HepG2 (cell line): ENCODE data around the gene DDX19B. TPM values are rescaled to one million over a fixed set of nuclear protein-coding genes. Genes with fewer than 3 reads are reported as not detected.

Experiments used
- AKAP8 ChIP-seq: sonication (generic); formaldehyde crosslinking; IDR thresholded peaks from 2 replicates; pipeline ENCODE4 v1.5.1; 2020; ENCODE audit warnings: mild to moderate bottlenecking, missing genetic modification reagents
- CREM ChIP-seq, 2 experiments: sonication (generic) in 1 of 2; formaldehyde crosslinking in 1 of 2; IDR thresholded peaks; 2 replicates each; pipeline versions ENCODE4 v1.4.0 to v1.6.1; 2016 to 2020; ENCODE audit warnings: antibody characterized with exemption in 1 of 2, mild to moderate bottlenecking in 1 of 2, missing genetic modification reagents in 1 of 2
- HMGA1 ChIP-seq: sonication (generic); formaldehyde crosslinking; conservative IDR thresholded peaks from 2 replicates; pipeline ENCODE4 v1.4.0; 2020; ENCODE audit warnings: missing genetic modification reagents
- ISX ChIP-seq: sonication (generic); formaldehyde crosslinking; conservative IDR thresholded peaks from 2 replicates; pipeline ENCODE4 v1.5.0; 2020; ENCODE audit warnings: missing genetic modification reagents
- KDM1A ChIP-seq: IDR thresholded peaks from 2 replicates; pipeline ENCODE4 v1.6.1; 2016; ENCODE audit warnings: missing compliant biosample characterization
- NAIF1 ChIP-seq: sonication (generic); formaldehyde crosslinking; IDR thresholded peaks from 2 replicates; pipeline ENCODE4 v1.5.0; 2020; ENCODE audit warnings: mild to moderate bottlenecking, missing genetic modification reagents, borderline replicate concordance
- POLR2AphosphoS2 ChIP-seq: IDR thresholded peaks from 2 replicates; pipeline ENCODE4 v1.6.1; 2011; ENCODE audit warnings: low read depth, low read length, improper control_type of control experiment
- REXO4 ChIP-seq: sonication (generic); formaldehyde crosslinking; IDR thresholded peaks from 2 replicates; pipeline ENCODE4 v1.8.0; 2022; ENCODE audit warnings: missing genetic modification reagents, mild to moderate bottlenecking, borderline replicate concordance
- SAFB2 ChIP-seq: sonication (generic); formaldehyde crosslinking; IDR thresholded peaks from 2 replicates; pipeline ENCODE4 v1.5.1; 2020; ENCODE audit warnings: missing genetic modification reagents, low read depth, mild to moderate bottlenecking, borderline replicate concordance
- SRSF4 ChIP-seq: fragments of 200-400 bp; formaldehyde crosslinking; IDR thresholded peaks from one replicate; pipeline ENCODE4 v1.6.1; 2018; ENCODE audit warnings: mild to moderate bottlenecking, low read depth, low read length, moderate library complexity; ENCODE audit not compliant: poor library complexity, severe bottlenecking
- ZMAT3 ChIP-seq: sonication (generic); formaldehyde crosslinking; conservative IDR thresholded peaks from 2 replicates; pipeline ENCODE4 v1.7.0; 2021; ENCODE audit warnings: missing genetic modification reagents
- ZNF205 ChIP-seq: IDR thresholded peaks from 2 replicates; pipeline ENCODE4 v1.6.1; 2018; ENCODE audit warnings: missing biosample characterization, missing genetic modification reagents
- ZNF44 ChIP-seq: sonication (generic); formaldehyde crosslinking; IDR thresholded peaks from 2 replicates; pipeline ENCODE4 v1.5.1; 2020; ENCODE audit warnings: mild to moderate bottlenecking, missing genetic modification reagents
- ZNF530 ChIP-seq: sonication (generic); formaldehyde crosslinking; IDR thresholded peaks from 2 replicates; pipeline ENCODE4 v1.5.0; 2020; ENCODE audit warnings: low read depth, mild to moderate bottlenecking, missing genetic modification reagents
- polyA plus RNA-seq, 8 experiments: library from polyadenylated mRNA; depleted of rRNA in 3 of 8; stranded (reverse) in 7 of 8; unstranded in 1 of 8; fragments of >200 nt; fragmentation: Illumina TruSeq in 4 of 8; extraction: Trizol in 4 of 8; gene quantifications; 2 replicates each; pipeline versions ENCODE4 v1.2.1 to v1.2.3, GENCODE V29; 2011 to 2016; ENCODE audit warnings: low read depth in 4 of 8, missing spikeins in 1 of 8, mixed read lengths in 1 of 8; ENCODE audit not compliant: insufficient read depth in 1 of 8
- total RNA-seq, 5 experiments: library from RNA; depleted of rRNA; stranded (reverse); fragments of >200 nt; fragmentation: Illumina TruSeq; extraction: Trizol; gene quantifications; 2 replicates each; pipeline ENCODE4 v1.2.3, GENCODE V29; 2016; ENCODE audit warnings: low read depth in 1 of 5
- TF ChIP-seq, protein P1 (sequence below): conservative IDR thresholded peaks from 2 replicates; pipeline ENCODE4 v1.6.1; 2018; ENCODE audit warnings: missing genetic modification reagents
- TF ChIP-seq, protein P2 (sequence below): sonication (generic); formaldehyde crosslinking; IDR thresholded peaks from 2 replicates; pipeline ENCODE4 v1.4.0; 2020; ENCODE audit warnings: missing genetic modification reagents
- TF ChIP-seq, protein P3 (sequence below): sonication (generic); formaldehyde crosslinking; IDR thresholded peaks from 2 replicates; pipeline ENCODE4 v1.5.0; 2020; ENCODE audit warnings: mild to moderate bottlenecking, missing genetic modification reagents, borderline replicate concordance
- TF ChIP-seq, protein P4 (sequence below): sonication (generic); formaldehyde crosslinking; IDR thresholded peaks from 2 replicates; pipeline ENCODE4 v1.4.0; 2020; ENCODE audit warnings: missing genetic modification reagents

DDX19B gene
- total and polyA plus RNA-seq, 2 of the 13 experiments (the other 11 are each of a cell fraction or from before 2014, with no cell fraction given): 36.2 to 40.0 TPM

DNA sequence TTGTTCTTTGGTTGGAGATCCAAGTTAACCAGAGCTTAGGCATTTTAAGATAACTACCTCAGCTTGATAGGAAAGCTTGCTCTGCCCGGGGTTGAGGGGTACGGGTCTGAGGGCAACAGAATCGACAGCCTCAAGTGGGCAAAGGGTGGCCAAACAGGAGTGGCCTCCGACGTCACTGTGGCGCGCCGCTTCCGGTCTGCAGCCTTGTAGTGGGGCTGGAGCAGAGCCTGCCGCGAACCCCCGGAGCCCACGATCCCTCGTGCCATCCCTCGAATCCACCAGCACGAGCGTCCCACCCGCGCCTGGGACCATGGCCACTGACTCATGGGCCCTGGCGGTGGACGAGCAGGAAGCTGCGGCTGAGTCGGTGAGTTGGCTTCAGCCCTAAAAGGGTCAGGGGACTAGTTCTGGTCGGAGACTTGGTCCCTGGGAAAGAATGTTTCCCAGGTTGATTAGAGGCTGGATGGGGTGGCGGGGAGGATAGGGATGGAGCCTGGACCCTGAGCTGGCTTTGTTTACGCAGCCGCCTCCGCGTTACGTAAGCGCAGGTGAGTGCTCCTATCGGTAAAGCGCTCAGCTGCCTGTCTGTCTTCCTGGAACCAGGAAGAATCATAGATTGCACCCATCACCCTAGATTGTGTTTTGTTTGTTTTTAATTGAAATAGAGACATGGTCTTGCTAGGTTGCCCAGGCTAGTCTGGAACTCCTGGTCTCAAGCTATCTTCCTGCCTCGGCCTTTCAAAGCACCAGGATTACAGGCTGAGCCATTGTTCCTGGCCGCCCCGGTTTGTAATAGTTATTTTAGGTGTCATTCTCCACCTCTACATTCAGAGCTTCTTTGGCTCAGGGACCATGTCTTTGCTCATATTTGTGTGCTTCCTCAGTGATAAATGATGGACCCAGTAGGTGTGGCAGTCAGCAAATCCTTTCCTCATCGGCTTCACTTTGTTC lies at the start of gene DDX19B (continued):
- TF ChIP-seq, protein P1, sequence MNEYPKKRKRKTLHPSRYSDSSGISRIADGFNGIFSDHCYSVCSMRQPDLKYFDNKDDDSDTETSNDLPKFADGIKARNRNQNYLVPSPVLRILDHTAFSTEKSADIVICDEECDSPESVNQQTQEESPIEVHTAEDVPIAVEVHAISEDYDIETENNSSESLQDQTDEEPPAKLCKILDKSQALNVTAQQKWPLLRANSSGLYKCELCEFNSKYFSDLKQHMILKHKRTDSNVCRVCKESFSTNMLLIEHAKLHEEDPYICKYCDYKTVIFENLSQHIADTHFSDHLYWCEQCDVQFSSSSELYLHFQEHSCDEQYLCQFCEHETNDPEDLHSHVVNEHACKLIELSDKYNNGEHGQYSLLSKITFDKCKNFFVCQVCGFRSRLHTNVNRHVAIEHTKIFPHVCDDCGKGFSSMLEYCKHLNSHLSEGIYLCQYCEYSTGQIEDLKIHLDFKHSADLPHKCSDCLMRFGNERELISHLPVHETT: peak; percentile 61; the same call in 1 of the 2 replicates
- TF ChIP-seq, protein P2, sequence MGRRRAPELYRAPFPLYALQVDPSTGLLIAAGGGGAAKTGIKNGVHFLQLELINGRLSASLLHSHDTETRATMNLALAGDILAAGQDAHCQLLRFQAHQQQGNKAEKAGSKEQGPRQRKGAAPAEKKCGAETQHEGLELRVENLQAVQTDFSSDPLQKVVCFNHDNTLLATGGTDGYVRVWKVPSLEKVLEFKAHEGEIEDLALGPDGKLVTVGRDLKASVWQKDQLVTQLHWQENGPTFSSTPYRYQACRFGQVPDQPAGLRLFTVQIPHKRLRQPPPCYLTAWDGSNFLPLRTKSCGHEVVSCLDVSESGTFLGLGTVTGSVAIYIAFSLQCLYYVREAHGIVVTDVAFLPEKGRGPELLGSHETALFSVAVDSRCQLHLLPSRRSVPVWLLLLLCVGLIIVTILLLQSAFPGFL: no peak
- TF ChIP-seq, protein P3, sequence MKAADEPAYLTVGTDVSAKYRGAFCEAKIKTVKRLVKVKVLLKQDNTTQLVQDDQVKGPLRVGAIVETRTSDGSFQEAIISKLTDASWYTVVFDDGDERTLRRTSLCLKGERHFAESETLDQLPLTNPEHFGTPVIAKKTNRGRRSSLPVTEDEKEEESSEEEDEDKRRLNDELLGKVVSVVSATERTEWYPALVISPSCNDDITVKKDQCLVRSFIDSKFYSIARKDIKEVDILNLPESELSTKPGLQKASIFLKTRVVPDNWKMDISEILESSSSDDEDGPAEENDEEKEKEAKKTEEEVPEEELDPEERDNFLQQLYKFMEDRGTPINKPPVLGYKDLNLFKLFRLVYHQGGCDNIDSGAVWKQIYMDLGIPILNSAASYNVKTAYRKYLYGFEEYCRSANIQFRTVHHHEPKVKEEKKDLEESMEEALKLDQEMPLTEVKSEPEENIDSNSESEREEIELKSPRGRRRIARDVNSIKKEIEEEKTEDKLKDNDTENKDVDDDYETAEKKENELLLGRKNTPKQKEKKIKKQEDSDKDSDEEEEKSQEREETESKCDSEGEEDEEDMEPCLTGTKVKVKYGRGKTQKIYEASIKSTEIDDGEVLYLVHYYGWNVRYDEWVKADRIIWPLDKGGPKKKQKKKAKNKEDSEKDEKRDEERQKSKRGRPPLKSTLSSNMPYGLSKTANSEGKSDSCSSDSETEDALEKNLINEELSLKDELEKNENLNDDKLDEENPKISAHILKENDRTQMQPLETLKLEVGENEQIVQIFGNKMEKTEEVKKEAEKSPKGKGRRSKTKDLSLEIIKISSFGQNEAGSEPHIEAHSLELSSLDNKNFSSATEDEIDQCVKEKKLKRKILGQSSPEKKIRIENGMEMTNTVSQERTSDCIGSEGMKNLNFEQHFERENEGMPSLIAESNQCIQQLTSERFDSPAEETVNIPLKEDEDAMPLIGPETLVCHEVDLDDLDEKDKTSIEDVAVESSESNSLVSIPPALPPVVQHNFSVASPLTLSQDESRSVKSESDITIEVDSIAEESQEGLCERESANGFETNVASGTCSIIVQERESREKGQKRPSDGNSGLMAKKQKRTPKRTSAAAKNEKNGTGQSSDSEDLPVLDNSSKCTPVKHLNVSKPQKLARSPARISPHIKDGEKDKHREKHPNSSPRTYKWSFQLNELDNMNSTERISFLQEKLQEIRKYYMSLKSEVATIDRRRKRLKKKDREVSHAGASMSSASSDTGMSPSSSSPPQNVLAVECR: peak; percentile 97
- TF ChIP-seq CREM (IDR thresholded peaks at IDR 0.05) (peak; percentile 98), CREM (CRISPR knock-in tag; IDR thresholded peaks at IDR 0.05) (peak; percentile 73), KDM1A (peak; percentile 75), REXO4 (peak; percentile 72; the same call in 1 of the 2 replicates), POLR2AphosphoS2 (no peak), NAIF1 (CRISPR knock-in tag) (peak; percentile 64), ZMAT3 (peak; percentile 81; the same call in 1 of the 2 replicates), ZNF530 (CRISPR knock-in tag) (no peak), HMGA1 (CRISPR knock-in tag) (no peak), ZNF205 (CRISPR knock-in tag) (peak; percentile 100), SAFB2 (CRISPR knock-in tag) (peak; percentile 93), ZNF44 (CRISPR knock-in tag) (peak; percentile 77), ISX (no peak), AKAP8 (CRISPR knock-in tag) (peak; percentile 77), SRSF4 (no peak)
- TF ChIP-seq, protein P4, sequence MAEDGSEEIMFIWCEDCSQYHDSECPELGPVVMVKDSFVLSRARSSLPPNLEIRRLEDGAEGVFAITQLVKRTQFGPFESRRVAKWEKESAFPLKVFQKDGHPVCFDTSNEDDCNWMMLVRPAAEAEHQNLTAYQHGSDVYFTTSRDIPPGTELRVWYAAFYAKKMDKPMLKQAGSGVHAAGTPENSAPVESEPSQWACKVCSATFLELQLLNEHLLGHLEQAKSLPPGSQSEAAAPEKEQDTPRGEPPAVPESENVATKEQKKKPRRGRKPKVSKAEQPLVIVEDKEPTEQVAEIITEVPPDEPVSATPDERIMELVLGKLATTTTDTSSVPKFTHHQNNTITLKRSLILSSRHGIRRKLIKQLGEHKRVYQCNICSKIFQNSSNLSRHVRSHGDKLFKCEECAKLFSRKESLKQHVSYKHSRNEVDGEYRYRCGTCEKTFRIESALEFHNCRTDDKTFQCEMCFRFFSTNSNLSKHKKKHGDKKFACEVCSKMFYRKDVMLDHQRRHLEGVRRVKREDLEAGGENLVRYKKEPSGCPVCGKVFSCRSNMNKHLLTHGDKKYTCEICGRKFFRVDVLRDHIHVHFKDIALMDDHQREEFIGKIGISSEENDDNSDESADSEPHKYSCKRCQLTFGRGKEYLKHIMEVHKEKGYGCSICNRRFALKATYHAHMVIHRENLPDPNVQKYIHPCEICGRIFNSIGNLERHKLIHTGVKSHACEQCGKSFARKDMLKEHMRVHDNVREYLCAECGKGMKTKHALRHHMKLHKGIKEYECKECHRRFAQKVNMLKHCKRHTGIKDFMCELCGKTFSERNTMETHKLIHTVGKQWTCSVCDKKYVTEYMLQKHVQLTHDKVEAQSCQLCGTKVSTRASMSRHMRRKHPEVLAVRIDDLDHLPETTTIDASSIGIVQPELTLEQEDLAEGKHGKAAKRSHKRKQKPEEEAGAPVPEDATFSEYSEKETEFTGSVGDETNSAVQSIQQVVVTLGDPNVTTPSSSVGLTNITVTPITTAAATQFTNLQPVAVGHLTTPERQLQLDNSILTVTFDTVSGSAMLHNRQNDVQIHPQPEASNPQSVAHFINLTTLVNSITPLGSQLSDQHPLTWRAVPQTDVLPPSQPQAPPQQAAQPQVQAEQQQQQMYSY (CRISPR knock-in tag): no peak
